Activated T-helper 9 cell treated with anti-CD3 and anti-CD28 coated beads, Interleukin-2, amount 50 U/mL, for 16 hours (primary cell): ENCODE data around the gene CHST2.

ENCODE experiments used
- DNase-seq: peaks from one replicate; pipeline ENCODE4 v3.0.0-alpha.2; 2020; ENCODE audit warnings: low read depth

CHST2 gene

GRCh38 chr3:143166376-143166775 is 46.8 kb downstream of the CHST2 start:
- DNase-seq, result no peak

- no peak for DNase-seq
Measured at GRCh38 chr3:143167969-143168854, 48.6 kb downstream of the CHST2 start.

- no peak for DNase-seq
Measured at GRCh38 chr3:143168855-143169192, 49.3 kb downstream of the CHST2 start.

- DNase-seq, result no peak
Measured at GRCh38 chr3:143170074-143170473, 50.5 kb downstream of the CHST2 start.

- DNase-seq, result no peak
Measured at GRCh38 chr3:143170676-143171075, 51.1 kb downstream of the CHST2 start.

GRCh38 chr3:143171141-143171980 is 51.8 kb downstream of the CHST2 start:
- DNase-seq, result no peak

- DNase-seq, result no peak
Measured at GRCh38 chr3:143172062-143172794, 52.7 kb downstream of the CHST2 start.

- no peak for DNase-seq
Measured at GRCh38 chr3:143172795-143173145, 53.2 kb downstream of the CHST2 start.

- no peak for DNase-seq
Measured at GRCh38 chr3:143173242-143173641, 53.7 kb downstream of the CHST2 start.
